HepG2 (cell line): ENCODE results near the gene TMEM187. TPM values are rescaled to one million over a fixed set of nuclear protein-coding genes. Genes with fewer than 3 reads are reported as not detected.

Source experiments
- ATAC-seq: fragments of 200-7000 bp; cut with Tn5 transposase; 3 replicates; pipeline ENCODE4 v1.9.1; 2020; ENCODE audit warnings: mild to moderate bottlenecking, moderate library complexity
- BruUV-seq: library from RNA; stranded (reverse); fragments of 400-500 nt; replicated peaks from 2 replicates; lab custom pipeline; 2021; lab: Mats Ljungman, UMichigan
- CTCF ChIA-PET: fragments of 300-600 bp; formaldehyde crosslinking; extraction: SDS; loops from one replicate; lab custom pipeline; 2021; ENCODE audit warnings: low total read pairs, inconsistent platforms, low intra/inter-chr PET ratio; lab: Yijun Ruan, JAX
- POLR2A ChIA-PET: fragments of 350-600 bp; sonication (Branson Sonifier 250); formaldehyde crosslinking; loops from one replicate; lab custom pipeline; 2020; ENCODE audit warnings: antibody characterized with exemption, inconsistent platforms; lab: Yijun Ruan, JAX
- DNase-seq: peaks from one replicate; pipeline ENCODE4 v3.0.0-alpha.2; 2015; ENCODE audit warnings: low spot score
- FAIRE-seq: peaks from 3 replicates; lab custom pipeline; 2011; peaks lifted over from hg19 to GRCh38; lab: Jason Lieb, UNC
- H2AFZ ChIP-seq: one replicate; pipeline ENCODE4 v1.6.1; 2011; ENCODE audit warnings: low read length, inconsistent platforms
- H3K27ac ChIP-seq: fragments of 300-600 bp; 3 replicates; pipeline ENCODE4 v1.8.0; 2011; ENCODE audit warnings: mixed run types, mild to moderate bottlenecking, mixed read lengths, low read length, inconsistent platforms; ENCODE audit not compliant: insufficient read depth; ENCODE audit errors: extremely low read length
- H3K27me3 ChIP-seq, 2 experiments: fragments of 200-600 bp in 1 of 2; 2 replicates in 1 of 2; 3 replicates in 1 of 2; pipeline versions ENCODE4 v1.6.0 to v1.8.0; 2011; ENCODE audit warnings: low read length in 2 of 2, mild to moderate bottlenecking in 2 of 2, moderate library complexity in 2 of 2, inconsistent platforms in 1 of 2; ENCODE audit not compliant: insufficient read depth in 2 of 2, control insufficient read depth in 1 of 2
- H3K36me3 ChIP-seq, 2 experiments: fragments of 200-600 bp in 1 of 2; replicated peaks in 1 of 2; 2 replicates in 1 of 2; 3 replicates in 1 of 2; pipeline versions ENCODE4 v1.5.1 to v1.8.0; 2011; ENCODE audit warnings: low read length in 2 of 2, inconsistent platforms in 1 of 2; ENCODE audit not compliant: insufficient read depth in 2 of 2, control insufficient read depth in 1 of 2
- H3K4me1 ChIP-seq: 2 replicates; pipeline ENCODE4 v1.5.1; 2012; ENCODE audit warnings: low read length, inconsistent platforms; ENCODE audit not compliant: insufficient read depth
- H3K4me2 ChIP-seq: 2 replicates; pipeline ENCODE4 v1.6.0; 2011; ENCODE audit warnings: low read depth, low read length, inconsistent platforms
- H3K4me3 ChIP-seq, 3 experiments: fragments of 200-600 bp in 1 of 3; sonication (generic), shearing (Covaris generic) in 1 of 3; replicated peaks in 1 of 3; 2 replicates each; pipeline ENCODE4 v1.5.1; 2011 to 2016; ENCODE audit warnings: low read length in 3 of 3, inconsistent platforms in 2 of 3, low read depth in 2 of 3, mild to moderate bottlenecking in 2 of 3, control low read depth in 1 of 3, mixed read lengths in 1 of 3; ENCODE audit not compliant: insufficient read depth in 1 of 3
- H3K79me2 ChIP-seq: one replicate; pipeline ENCODE4 v1.6.1; 2011; ENCODE audit warnings: low read length, inconsistent platforms; ENCODE audit not compliant: insufficient read depth
- H3K9ac ChIP-seq: 2 replicates; pipeline ENCODE4 v1.6.0; 2011; ENCODE audit warnings: mild to moderate bottlenecking, low read depth, low read length, inconsistent platforms; ENCODE audit not compliant: insufficient read depth
- H3K9me3 ChIP-seq: 2 replicates; pipeline ENCODE4 v1.5.1; 2012; ENCODE audit warnings: mild to moderate bottlenecking, low read length
- H4K20me1 ChIP-seq: 2 replicates; pipeline ENCODE4 v1.6.0; 2011; ENCODE audit warnings: inconsistent platforms, mild to moderate bottlenecking, low read length, moderate library complexity; ENCODE audit not compliant: insufficient read depth
- ARNT ChIP-seq: fragments of 450-650 bp; IDR thresholded peaks from 2 replicates; pipeline ENCODE4 v1.6.1; 2017
- CAMTA2 ChIP-seq: sonication (generic); formaldehyde crosslinking; IDR thresholded peaks from 2 replicates; pipeline ENCODE4 v1.4.0; 2020; ENCODE audit warnings: mild to moderate bottlenecking, missing genetic modification reagents, borderline replicate concordance
- FOXA3 ChIP-seq: IDR thresholded peaks from 2 replicates; pipeline ENCODE4 v1.6.1; 2016; ENCODE audit warnings: missing genetic modification reagents, missing compliant biosample characterization
- JDP2 ChIP-seq: sonication (generic); formaldehyde crosslinking; IDR thresholded peaks from 2 replicates; pipeline ENCODE4 v1.8.1; 2022; ENCODE audit warnings: missing genetic modification reagents, borderline replicate concordance
- NRL ChIP-seq: sonication (generic); formaldehyde crosslinking; IDR thresholded peaks from 2 replicates; pipeline ENCODE4 v1.5.0; 2020; ENCODE audit warnings: missing genetic modification reagents, mild to moderate bottlenecking, moderate library complexity, borderline replicate concordance
- PPARG ChIP-seq: conservative IDR thresholded peaks from 2 replicates; pipeline ENCODE4 v1.6.1; 2016; ENCODE audit warnings: missing biosample characterization, missing genetic modification reagents
- SIN3A ChIP-seq: IDR thresholded peaks from 2 replicates; pipeline ENCODE4 v1.6.1; 2011; ENCODE audit warnings: low read depth, mild to moderate bottlenecking, control low read depth, low read length, borderline replicate concordance
- SRSF4 ChIP-seq: fragments of 200-400 bp; formaldehyde crosslinking; IDR thresholded peaks from one replicate; pipeline ENCODE4 v1.6.1; 2018; ENCODE audit warnings: mild to moderate bottlenecking, low read depth, low read length, moderate library complexity; ENCODE audit not compliant: poor library complexity, severe bottlenecking
- TGIF2 ChIP-seq: IDR thresholded peaks from 2 replicates; pipeline ENCODE4 v1.6.1; 2016; ENCODE audit warnings: control low read depth, missing compliant biosample characterization
- THYN1 ChIP-seq: sonication (generic); formaldehyde crosslinking; IDR thresholded peaks from 2 replicates; pipeline ENCODE4 v1.8.1; 2023; ENCODE audit warnings: low read depth, mild to moderate bottlenecking, moderate library complexity, missing genetic modification reagents, borderline replicate concordance
- ZBTB3 ChIP-seq: sonication (generic); formaldehyde crosslinking; IDR thresholded peaks from 2 replicates; pipeline ENCODE4 v1.4.0; 2020; ENCODE audit warnings: low read depth, mild to moderate bottlenecking, moderate library complexity, missing genetic modification reagents, borderline replicate concordance
- ZNF382 ChIP-seq: sonication (generic); formaldehyde crosslinking; IDR thresholded peaks from 2 replicates; pipeline ENCODE4 v1.5.0; 2020; ENCODE audit warnings: missing genetic modification reagents, mild to moderate bottlenecking, borderline replicate concordance
- ZNF460 ChIP-seq: sonication (generic); formaldehyde crosslinking; IDR thresholded peaks from 2 replicates; pipeline ENCODE4 v1.5.1; 2020; ENCODE audit warnings: missing genetic modification reagents, mild to moderate bottlenecking, borderline replicate concordance
- ZNF724P ChIP-seq: sonication (generic); formaldehyde crosslinking; IDR thresholded peaks from 2 replicates; pipeline ENCODE4 v1.8.0; 2022; ENCODE audit warnings: missing genetic modification reagents, borderline replicate concordance
- ZNF792 ChIP-seq: IDR thresholded peaks from 2 replicates; pipeline ENCODE4 v1.6.1; 2016
- ZSCAN20 ChIP-seq: sonication (generic); formaldehyde crosslinking; IDR thresholded peaks from 2 replicates; pipeline ENCODE4 v1.4.0; 2020; ENCODE audit warnings: missing genetic modification reagents, mild to moderate bottlenecking, borderline replicate concordance
- WGBS: methylation state at CpG from one replicate; pipeline ENCODE4 v1.1.6; 2017; ENCODE audit warnings: low lambda C conversion rate; 5-methylcytosine and 5-hydroxymethylcytosine counted together
- in situ Hi-C: cut with HindIII; loops from 2 replicates; pipeline ENCODE4 v1.10.0; 2017; ENCODE audit warnings: low pct_unique_long_range_greater_than_20kb; ENCODE audit not compliant: extremely low pct_ligation_motif_present
- intact Hi-C: fragments of 100-400 bp; cut with micrococcal nuclease; formaldehyde crosslinking; loops from one replicate; pipeline ENCODE4 v1.10.0; 2022; ENCODE audit not compliant: unreplicated experiment
- polyA plus RNA-seq, 8 experiments: library from polyadenylated mRNA; depleted of rRNA in 3 of 8; stranded (reverse) in 7 of 8; unstranded in 1 of 8; fragments of >200 nt; fragmentation: Illumina TruSeq in 4 of 8; extraction: Trizol in 4 of 8; gene quantifications; 2 replicates each; pipeline versions ENCODE4 v1.2.1 to v1.2.3, GENCODE V29; 2011 to 2016; ENCODE audit warnings: low read depth in 4 of 8, missing spikeins in 1 of 8, mixed read lengths in 1 of 8; ENCODE audit not compliant: insufficient read depth in 1 of 8
- total RNA-seq, 5 experiments: library from RNA; depleted of rRNA; stranded (reverse); fragments of >200 nt; fragmentation: Illumina TruSeq; extraction: Trizol; gene quantifications; 2 replicates each; pipeline ENCODE4 v1.2.3, GENCODE V29; 2016; ENCODE audit warnings: low read depth in 1 of 5
- TF ChIP-seq, protein P1 (sequence below): IDR thresholded peaks from 2 replicates; pipeline ENCODE4 v1.6.1; 2016; ENCODE audit warnings: missing biosample characterization, missing genetic modification reagents, low read depth
- TF ChIP-seq, protein P2 (sequence below): sonication (generic); formaldehyde crosslinking; IDR thresholded peaks from 2 replicates; pipeline ENCODE4 v1.5.0; 2020; ENCODE audit warnings: mild to moderate bottlenecking, missing genetic modification reagents
- TF ChIP-seq, protein P3 (sequence below): sonication (generic); formaldehyde crosslinking; IDR thresholded peaks from 2 replicates; pipeline ENCODE4 v1.4.0; 2020; ENCODE audit warnings: missing genetic modification reagents

Gene TMEM187
- total and polyA plus RNA-seq, 2 of the 13 experiments (the other 11 are each of a cell fraction or from before 2014, with no cell fraction given), result 2.2 to 6.2 TPM

DNA sequence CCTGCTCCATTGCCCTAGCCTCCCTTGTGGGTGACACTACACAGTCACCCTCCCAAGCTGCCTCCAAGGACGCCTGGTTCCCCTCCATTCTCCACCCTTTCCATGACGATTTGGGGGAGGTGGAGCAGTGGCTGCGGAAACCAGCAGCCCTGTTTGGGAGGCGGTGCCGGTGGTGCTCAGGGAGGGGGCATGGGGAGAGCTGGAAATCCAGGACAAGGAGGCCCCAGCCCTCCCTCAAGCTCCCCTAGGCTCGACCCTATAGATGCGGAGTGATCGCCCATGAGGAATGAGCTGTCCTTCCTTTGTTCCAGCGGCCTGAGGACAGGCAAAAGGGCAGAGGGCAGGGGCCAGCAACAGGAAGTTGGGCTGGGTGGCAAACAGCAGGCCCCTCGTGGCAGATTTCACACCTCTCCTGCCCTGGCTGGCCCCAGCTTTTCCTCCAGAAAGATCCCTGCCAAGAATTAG lies 24.5 kb upstream of the TMEM187 start:
- 0 out of 2 replicates have a peak overlapping the region, but pooled peaks have one; percentile 29 for H3K9ac ChIP-seq
- no peak overlapping the region for H3K4me3 ChIP-seq
- DNase-seq, result peak; percentile 45
- 0% methylated on average over 2 of the region's 10 CpGs for WGBS
- H4K20me1 ChIP-seq, result no peaks in the 10 kb centered on the region
- peak; percentile 5; the same call in 2 of the 3 replicates for ATAC-seq
- TSS peak; percentile 47 for BruUV-seq
- peaks cover 47% of the 10 kb centered on the region for H3K4me1 ChIP-seq
- peaks cover 6 to 23% of the 10 kb centered on the region in 2 experiments; a peak in 4 of 5 replicates for H3K36me3 ChIP-seq
- H3K79me2 ChIP-seq, result no peaks in the 10 kb centered on the region
- peak; percentile 75 for FAIRE-seq
- H3K27me3 ChIP-seq, result no peaks in the 10 kb centered on the region
- CTCF ChIA-PET, result interaction anchor here (0.7 to 3.6 kb wide), 2 partner anchors 24 to 184 kb away, joined by 3 to 29 read pairs; partner anchors contain the start of gene PLXNB3
- intact Hi-C loops (loop anchor here (10.0 kb wide), 1 partner anchor 183 kb away; the partner anchor contains the start of gene PLXNB3), in situ Hi-C loops (no loop called here)
- H3K9me3 ChIP-seq, result no peaks in the 10 kb centered on the region
- peak overlapping the region; percentile 72 for H3K27ac ChIP-seq
- POLR2A ChIA-PET, result interaction anchor here (1.0 to 5.8 kb wide), 6 partner anchors 13 to 184 kb away, joined by 3 to 82 read pairs (median 8); partner anchors contain the start of genes HCFC1, NAA10 and PLXNB3
- no peak overlapping the region for H2AFZ ChIP-seq
- no peak overlapping the region for H3K4me2 ChIP-seq
- TF ChIP-seq ZBTB3 (CRISPR knock-in tag) (no peak), ZNF792 (CRISPR knock-in tag) (no peak), FOXA3 (CRISPR knock-in tag) (no peak), CAMTA2 (CRISPR knock-in tag) (no peak), TGIF2 (no peak), ARNT (no peak), NRL (CRISPR knock-in tag) (no peak), SRSF4 (no peak), SIN3A (no peak), ZSCAN20 (CRISPR knock-in tag) (no peak), ZNF382 (CRISPR knock-in tag) (no peak), PPARG (no peak), ZNF724P (CRISPR knock-in tag) (no peak), THYN1 (CRISPR knock-in tag) (no peak), JDP2 (no peak), ZNF460 (CRISPR knock-in tag) (no peak)
- TF ChIP-seq, protein P1, sequence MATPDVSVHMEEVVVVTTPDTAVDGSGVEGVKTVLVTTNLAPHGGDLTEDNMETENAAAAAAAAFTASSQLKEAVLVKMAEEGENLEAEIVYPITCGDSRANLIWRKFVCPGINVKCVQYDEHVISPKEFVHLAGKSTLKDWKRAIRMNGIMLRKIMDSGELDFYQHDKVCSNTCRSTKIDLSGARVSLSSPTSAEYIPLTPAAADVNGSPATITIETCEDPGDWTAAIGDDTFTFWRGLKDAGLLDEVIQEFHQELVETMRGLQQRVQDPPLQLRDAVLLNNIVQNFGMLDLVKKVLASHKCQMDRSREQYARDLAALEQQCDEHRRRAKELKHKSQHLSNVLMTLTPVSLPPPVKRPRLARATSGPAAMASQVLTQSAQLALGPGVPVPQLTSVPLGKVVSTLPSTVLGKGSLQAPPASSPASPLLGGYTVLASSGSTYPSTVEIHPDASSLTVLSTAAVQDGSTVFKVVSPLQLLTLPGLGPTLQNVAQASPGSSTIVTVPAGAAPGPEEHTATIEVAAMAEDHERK, result no peak
- TF ChIP-seq, protein P2, sequence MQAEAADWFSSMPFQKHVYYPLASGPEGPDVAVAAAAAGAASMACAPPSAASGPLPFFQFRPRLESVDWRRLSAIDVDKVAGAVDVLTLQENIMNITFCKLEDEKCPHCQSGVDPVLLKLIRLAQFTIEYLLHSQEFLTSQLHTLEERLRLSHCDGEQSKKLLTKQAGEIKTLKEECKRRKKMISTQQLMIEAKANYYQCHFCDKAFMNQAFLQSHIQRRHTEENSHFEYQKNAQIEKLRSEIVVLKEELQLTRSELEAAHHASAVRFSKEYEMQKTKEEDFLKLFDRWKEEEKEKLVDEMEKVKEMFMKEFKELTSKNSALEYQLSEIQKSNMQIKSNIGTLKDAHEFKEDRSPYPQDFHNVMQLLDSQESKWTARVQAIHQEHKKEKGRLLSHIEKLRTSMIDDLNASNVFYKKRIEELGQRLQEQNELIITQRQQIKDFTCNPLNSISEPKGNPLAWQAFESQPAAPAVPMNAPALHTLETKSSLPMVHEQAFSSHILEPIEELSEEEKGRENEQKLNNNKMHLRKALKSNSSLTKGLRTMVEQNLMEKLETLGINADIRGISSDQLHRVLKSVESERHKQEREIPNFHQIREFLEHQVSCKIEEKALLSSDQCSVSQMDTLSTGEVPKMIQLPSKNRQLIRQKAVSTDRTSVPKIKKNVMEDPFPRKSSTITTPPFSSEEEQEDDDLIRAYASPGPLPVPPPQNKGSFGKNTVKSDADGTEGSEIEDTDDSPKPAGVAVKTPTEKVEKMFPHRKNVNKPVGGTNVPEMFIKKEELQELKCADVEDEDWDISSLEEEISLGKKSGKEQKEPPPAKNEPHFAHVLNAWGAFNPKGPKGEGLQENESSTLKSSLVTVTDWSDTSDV (CRISPR knock-in tag), result no peak
- TF ChIP-seq, protein P3, sequence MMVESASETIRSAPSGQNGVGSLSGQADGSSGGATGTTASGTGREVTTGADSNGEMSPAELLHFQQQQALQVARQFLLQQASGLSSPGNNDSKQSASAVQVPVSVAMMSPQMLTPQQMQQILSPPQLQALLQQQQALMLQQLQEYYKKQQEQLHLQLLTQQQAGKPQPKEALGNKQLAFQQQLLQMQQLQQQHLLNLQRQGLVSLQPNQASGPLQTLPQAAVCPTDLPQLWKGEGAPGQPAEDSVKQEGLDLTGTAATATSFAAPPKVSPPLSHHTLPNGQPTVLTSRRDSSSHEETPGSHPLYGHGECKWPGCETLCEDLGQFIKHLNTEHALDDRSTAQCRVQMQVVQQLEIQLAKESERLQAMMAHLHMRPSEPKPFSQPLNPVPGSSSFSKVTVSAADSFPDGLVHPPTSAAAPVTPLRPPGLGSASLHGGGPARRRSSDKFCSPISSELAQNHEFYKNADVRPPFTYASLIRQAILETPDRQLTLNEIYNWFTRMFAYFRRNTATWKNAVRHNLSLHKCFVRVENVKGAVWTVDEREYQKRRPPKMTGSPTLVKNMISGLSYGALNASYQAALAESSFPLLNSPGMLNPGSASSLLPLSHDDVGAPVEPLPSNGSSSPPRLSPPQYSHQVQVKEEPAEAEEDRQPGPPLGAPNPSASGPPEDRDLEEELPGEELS (CRISPR knock-in tag), result no peak; the same call in 1 of the 2 replicates
